HepG2 (cell line): ENCODE measurements around the gene RNF17. TPM values are rescaled to one million over a fixed set of nuclear protein-coding genes. Genes with fewer than 3 reads are reported as not detected.

Experiments used
- ATAC-seq: fragments of 200-7000 bp; cut with Tn5 transposase; 3 replicates; pipeline ENCODE4 v1.9.1; 2020; ENCODE audit warnings: mild to moderate bottlenecking, moderate library complexity
- BruUV-seq: library from RNA; stranded (reverse); fragments of 400-500 nt; replicated peaks from 2 replicates; lab custom pipeline; 2021; lab: Mats Ljungman, UMichigan
- CTCF ChIA-PET: fragments of 300-600 bp; formaldehyde crosslinking; extraction: SDS; loops from one replicate; lab custom pipeline; 2021; ENCODE audit warnings: low total read pairs, inconsistent platforms, low intra/inter-chr PET ratio; lab: Yijun Ruan, JAX
- POLR2A ChIA-PET: fragments of 350-600 bp; sonication (Branson Sonifier 250); formaldehyde crosslinking; loops from one replicate; lab custom pipeline; 2020; ENCODE audit warnings: antibody characterized with exemption, inconsistent platforms; lab: Yijun Ruan, JAX
- DNase-seq: peaks from one replicate; pipeline ENCODE4 v3.0.0-alpha.2; 2015; ENCODE audit warnings: low spot score
- FAIRE-seq: peaks from 3 replicates; lab custom pipeline; 2011; peaks lifted over from hg19 to GRCh38; lab: Jason Lieb, UNC
- H2AFZ ChIP-seq: one replicate; pipeline ENCODE4 v1.6.1; 2011; ENCODE audit warnings: low read length, inconsistent platforms
- H3K27ac ChIP-seq: fragments of 300-600 bp; 3 replicates; pipeline ENCODE4 v1.8.0; 2011; ENCODE audit warnings: mixed run types, mild to moderate bottlenecking, mixed read lengths, low read length, inconsistent platforms; ENCODE audit not compliant: insufficient read depth; ENCODE audit errors: extremely low read length
- H3K27me3 ChIP-seq, 2 experiments: fragments of 200-600 bp in 1 of 2; 2 replicates in 1 of 2; 3 replicates in 1 of 2; pipeline versions ENCODE4 v1.6.0 to v1.8.0; 2011; ENCODE audit warnings: low read length in 2 of 2, mild to moderate bottlenecking in 2 of 2, moderate library complexity in 2 of 2, inconsistent platforms in 1 of 2; ENCODE audit not compliant: insufficient read depth in 2 of 2, control insufficient read depth in 1 of 2
- H3K36me3 ChIP-seq, 2 experiments: fragments of 200-600 bp in 1 of 2; replicated peaks in 1 of 2; 2 replicates in 1 of 2; 3 replicates in 1 of 2; pipeline versions ENCODE4 v1.5.1 to v1.8.0; 2011; ENCODE audit warnings: low read length in 2 of 2, inconsistent platforms in 1 of 2; ENCODE audit not compliant: insufficient read depth in 2 of 2, control insufficient read depth in 1 of 2
- H3K4me1 ChIP-seq: 2 replicates; pipeline ENCODE4 v1.5.1; 2012; ENCODE audit warnings: low read length, inconsistent platforms; ENCODE audit not compliant: insufficient read depth
- H3K4me2 ChIP-seq: 2 replicates; pipeline ENCODE4 v1.6.0; 2011; ENCODE audit warnings: low read depth, low read length, inconsistent platforms
- H3K4me3 ChIP-seq, 3 experiments: fragments of 200-600 bp in 1 of 3; sonication (generic), shearing (Covaris generic) in 1 of 3; replicated peaks in 1 of 3; 2 replicates each; pipeline ENCODE4 v1.5.1; 2011 to 2016; ENCODE audit warnings: low read length in 3 of 3, inconsistent platforms in 2 of 3, low read depth in 2 of 3, mild to moderate bottlenecking in 2 of 3, control low read depth in 1 of 3, mixed read lengths in 1 of 3; ENCODE audit not compliant: insufficient read depth in 1 of 3
- H3K79me2 ChIP-seq: one replicate; pipeline ENCODE4 v1.6.1; 2011; ENCODE audit warnings: low read length, inconsistent platforms; ENCODE audit not compliant: insufficient read depth
- H3K9ac ChIP-seq: 2 replicates; pipeline ENCODE4 v1.6.0; 2011; ENCODE audit warnings: mild to moderate bottlenecking, low read depth, low read length, inconsistent platforms; ENCODE audit not compliant: insufficient read depth
- H3K9me3 ChIP-seq: 2 replicates; pipeline ENCODE4 v1.5.1; 2012; ENCODE audit warnings: mild to moderate bottlenecking, low read length
- H4K20me1 ChIP-seq: 2 replicates; pipeline ENCODE4 v1.6.0; 2011; ENCODE audit warnings: inconsistent platforms, mild to moderate bottlenecking, low read length, moderate library complexity; ENCODE audit not compliant: insufficient read depth
- CTCF ChIP-seq: sonication (generic); formaldehyde crosslinking; IDR thresholded peaks from 2 replicates; pipeline ENCODE4 v1.5.0; 2020; ENCODE audit warnings: mild to moderate bottlenecking, missing genetic modification reagents, moderate library complexity
- E2F1 ChIP-seq: sonication (generic); formaldehyde crosslinking; IDR thresholded peaks from 2 replicates; pipeline ENCODE4 v1.5.0; 2020; ENCODE audit warnings: missing genetic modification reagents
- KDM3A ChIP-seq: IDR thresholded peaks from 2 replicates; pipeline ENCODE4 v1.6.1; 2018; ENCODE audit warnings: low read depth, missing compliant biosample characterization
- PAF1 ChIP-seq: IDR thresholded peaks from 2 replicates; pipeline ENCODE4 v1.6.1; 2016; ENCODE audit warnings: missing genetic modification reagents, missing compliant biosample characterization
- RORA ChIP-seq: sonication (generic); formaldehyde crosslinking; IDR thresholded peaks from 2 replicates; pipeline ENCODE4 v1.5.0; 2020; ENCODE audit warnings: mild to moderate bottlenecking, missing genetic modification reagents, moderate library complexity
- SATB2 ChIP-seq: sonication (generic); formaldehyde crosslinking; IDR thresholded peaks from 2 replicates; pipeline ENCODE4 v1.5.0; 2020; ENCODE audit warnings: missing genetic modification reagents
- TGIF2 ChIP-seq: IDR thresholded peaks from 2 replicates; pipeline ENCODE4 v1.6.1; 2016; ENCODE audit warnings: control low read depth, missing compliant biosample characterization
- ZNF543 ChIP-seq: sonication (generic); formaldehyde crosslinking; IDR thresholded peaks from 2 replicates; pipeline ENCODE4 v1.4.0; 2020; ENCODE audit warnings: mild to moderate bottlenecking, missing genetic modification reagents
- ZNF619 ChIP-seq: sonication (generic); formaldehyde crosslinking; IDR thresholded peaks from 2 replicates; pipeline ENCODE4 v1.4.0; 2020; ENCODE audit warnings: mild to moderate bottlenecking, missing genetic modification reagents
- WGBS: methylation state at CpG from one replicate; pipeline ENCODE4 v1.1.6; 2017; ENCODE audit warnings: low lambda C conversion rate; 5-methylcytosine and 5-hydroxymethylcytosine counted together
- in situ Hi-C: cut with HindIII; loops from 2 replicates; pipeline ENCODE4 v1.10.0; 2017; ENCODE audit warnings: low pct_unique_long_range_greater_than_20kb; ENCODE audit not compliant: extremely low pct_ligation_motif_present
- intact Hi-C: fragments of 100-400 bp; cut with micrococcal nuclease; formaldehyde crosslinking; loops from one replicate; pipeline ENCODE4 v1.10.0; 2022; ENCODE audit not compliant: unreplicated experiment
- polyA plus RNA-seq, 8 experiments: library from polyadenylated mRNA; depleted of rRNA in 3 of 8; stranded (reverse) in 7 of 8; unstranded in 1 of 8; fragments of >200 nt; fragmentation: Illumina TruSeq in 4 of 8; extraction: Trizol in 4 of 8; gene quantifications; 2 replicates each; pipeline versions ENCODE4 v1.2.1 to v1.2.3, GENCODE V29; 2011 to 2016; ENCODE audit warnings: low read depth in 4 of 8, missing spikeins in 1 of 8, mixed read lengths in 1 of 8; ENCODE audit not compliant: insufficient read depth in 1 of 8
- total RNA-seq, 5 experiments: library from RNA; depleted of rRNA; stranded (reverse); fragments of >200 nt; fragmentation: Illumina TruSeq; extraction: Trizol; gene quantifications; 2 replicates each; pipeline ENCODE4 v1.2.3, GENCODE V29; 2016; ENCODE audit warnings: low read depth in 1 of 5
- TF ChIP-seq, protein P1 (sequence below): sonication (generic); formaldehyde crosslinking; IDR thresholded peaks from 2 replicates; pipeline ENCODE4 v1.9.0; 2022; ENCODE audit warnings: missing genetic modification reagents, mild to moderate bottlenecking, borderline replicate concordance
- TF ChIP-seq, protein P2 (sequence below): sonication (generic); formaldehyde crosslinking; IDR thresholded peaks from 2 replicates; pipeline ENCODE4 v1.5.1; 2020; ENCODE audit warnings: missing genetic modification reagents, mild to moderate bottlenecking, borderline replicate concordance

The RNF17 gene
- total and polyA plus RNA-seq, 2 of the 13 experiments (the other 11 are each of a cell fraction or from before 2014, with no cell fraction given): not detected

GRCh38 chr13:24718192-24718965, 45.6 kb upstream of the RNF17 start:
- Histone ChIP-seq H3K79me2 (no peaks in the 10 kb centered on the region), H2AFZ (no peak overlapping the region), H3K27ac (no peak overlapping the region), H3K4me2 (no peak overlapping the region), H4K20me1 (no peaks in the 10 kb centered on the region), H3K36me3 (no peaks in the 10 kb centered on the region), H3K4me1 (no peaks in the 10 kb centered on the region), H3K9me3 (no peaks in the 10 kb centered on the region), H3K27me3 (peaks cover 3 to 19% of the 10 kb centered on the region in 2 experiments; a peak in 3 of 5 replicates)
- CTCF ChIA-PET: no interaction called here
- BruUV-seq: no TSS peak
- ATAC-seq (no peak), DNase-seq (no peak)
- 33% methylated on average over 20 of the region's 40 CpGs for WGBS
- intact Hi-C loops: no loop called here
- POLR2A ChIA-PET: no interaction called here
- TF ChIP-seq CTCF (CRISPR knock-in tag) (no peak), KDM3A (CRISPR knock-in tag) (no peak), PAF1 (no peak), ZNF619 (CRISPR knock-in tag) (no peak), E2F1 (CRISPR knock-in tag) (no peak), ZNF543 (CRISPR knock-in tag) (no peak), TGIF2 (CRISPR knock-in tag) (no peak), RORA (no peak), SATB2 (CRISPR knock-in tag) (no peak)
- TF ChIP-seq, protein P1, sequence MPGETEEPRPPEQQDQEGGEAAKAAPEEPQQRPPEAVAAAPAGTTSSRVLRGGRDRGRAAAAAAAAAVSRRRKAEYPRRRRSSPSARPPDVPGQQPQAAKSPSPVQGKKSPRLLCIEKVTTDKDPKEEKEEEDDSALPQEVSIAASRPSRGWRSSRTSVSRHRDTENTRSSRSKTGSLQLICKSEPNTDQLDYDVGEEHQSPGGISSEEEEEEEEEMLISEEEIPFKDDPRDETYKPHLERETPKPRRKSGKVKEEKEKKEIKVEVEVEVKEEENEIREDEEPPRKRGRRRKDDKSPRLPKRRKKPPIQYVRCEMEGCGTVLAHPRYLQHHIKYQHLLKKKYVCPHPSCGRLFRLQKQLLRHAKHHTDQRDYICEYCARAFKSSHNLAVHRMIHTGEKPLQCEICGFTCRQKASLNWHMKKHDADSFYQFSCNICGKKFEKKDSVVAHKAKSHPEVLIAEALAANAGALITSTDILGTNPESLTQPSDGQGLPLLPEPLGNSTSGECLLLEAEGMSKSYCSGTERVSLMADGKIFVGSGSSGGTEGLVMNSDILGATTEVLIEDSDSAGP (CRISPR knock-in tag): no peak
- TF ChIP-seq, protein P2, sequence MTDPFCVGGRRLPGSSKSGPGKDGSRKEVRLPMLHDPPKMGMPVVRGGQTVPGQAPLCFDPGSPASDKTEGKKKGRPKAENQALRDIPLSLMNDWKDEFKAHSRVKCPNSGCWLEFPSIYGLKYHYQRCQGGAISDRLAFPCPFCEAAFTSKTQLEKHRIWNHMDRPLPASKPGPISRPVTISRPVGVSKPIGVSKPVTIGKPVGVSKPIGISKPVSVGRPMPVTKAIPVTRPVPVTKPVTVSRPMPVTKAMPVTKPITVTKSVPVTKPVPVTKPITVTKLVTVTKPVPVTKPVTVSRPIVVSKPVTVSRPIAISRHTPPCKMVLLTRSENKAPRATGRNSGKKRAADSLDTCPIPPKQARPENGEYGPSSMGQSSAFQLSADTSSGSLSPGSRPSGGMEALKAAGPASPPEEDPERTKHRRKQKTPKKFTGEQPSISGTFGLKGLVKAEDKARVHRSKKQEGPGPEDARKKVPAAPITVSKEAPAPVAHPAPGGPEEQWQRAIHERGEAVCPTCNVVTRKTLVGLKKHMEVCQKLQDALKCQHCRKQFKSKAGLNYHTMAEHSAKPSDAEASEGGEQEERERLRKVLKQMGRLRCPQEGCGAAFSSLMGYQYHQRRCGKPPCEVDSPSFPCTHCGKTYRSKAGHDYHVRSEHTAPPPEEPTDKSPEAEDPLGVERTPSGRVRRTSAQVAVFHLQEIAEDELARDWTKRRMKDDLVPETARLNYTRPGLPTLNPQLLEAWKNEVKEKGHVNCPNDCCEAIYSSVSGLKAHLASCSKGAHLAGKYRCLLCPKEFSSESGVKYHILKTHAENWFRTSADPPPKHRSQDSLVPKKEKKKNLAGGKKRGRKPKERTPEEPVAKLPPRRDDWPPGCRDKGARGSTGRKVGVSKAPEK (CRISPR knock-in tag): no peak
- TF ChIP-seq, all 625 proteins: peak for 0
- H3K9ac ChIP-seq: no peak overlapping the region
- in situ Hi-C loops: no loop called here
- no peak overlapping the region for H3K4me3 ChIP-seq
- no peak for FAIRE-seq
